Suprapubic skin (tissue), 4 donors: ENCODE data around the gene COL9A1.

ENCODE experiments used
- CTCF ChIP-seq, 2 donors: fragments of 200-600 bp in 1 of 2; fragments of 450-650 bp in 1 of 2; sonication (generic) in 1 of 2; IDR thresholded peaks; one replicate each; pipeline ENCODE4 v1.5.1; 2016 to 2019; ENCODE audit warnings: antibody characterized with exemption in 2 of 2, mild to moderate bottlenecking in 1 of 2, moderate library complexity in 1 of 2
- POLR2A ChIP-seq, 2 donors: fragments of 450-650 bp; IDR thresholded peaks; one replicate each; pipeline ENCODE4 v1.6.1; 2017; ENCODE audit warnings: antibody characterized with exemption in 2 of 2, mild to moderate bottlenecking in 2 of 2, moderate library complexity in 2 of 2
- POLR2AphosphoS5 ChIP-seq, 3 donors: sonication (generic); formaldehyde crosslinking; IDR thresholded peaks; one replicate each; pipeline ENCODE4 v1.6.1; 2017; ENCODE audit warnings: antibody characterized with exemption in 3 of 3

DNA sequence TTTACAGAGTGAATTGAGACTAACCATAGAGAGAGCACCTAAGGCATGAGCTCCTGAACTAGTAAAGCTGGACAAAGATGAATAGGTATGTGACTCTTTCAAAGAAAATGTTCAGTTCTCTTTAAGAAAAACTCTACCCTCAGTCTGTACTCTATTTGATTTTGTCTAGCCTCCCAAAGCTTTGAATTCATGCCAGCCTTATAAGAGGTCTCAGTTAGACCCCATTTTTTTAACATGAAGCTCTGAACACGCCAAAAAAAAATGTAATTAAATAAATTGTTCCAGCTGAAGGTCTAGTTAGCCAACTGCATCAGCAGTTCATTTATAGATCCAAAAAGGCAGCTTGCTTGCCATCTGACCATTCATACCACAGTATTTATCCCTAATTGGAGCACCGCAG, 71.6 kb downstream of the COL9A1 start:
- TF ChIP-seq CTCF (IDR thresholded peaks at IDR 0.05) (no peak), POLR2AphosphoS5 (IDR thresholded peaks at IDR 0.05) (no peak), POLR2A (IDR thresholded peaks at IDR 0.05) (no peak)
